Pulmonary artery endothelial cell (primary cell): ENCODE data around the gene SLC5A10. TPM values are rescaled to one million over a fixed set of nuclear protein-coding genes. Genes with fewer than 3 reads are reported as not detected.
"Not testable (repeated sequence)": the region's sequence is repeated elsewhere in the genome, so short reads cannot be mapped to it uniquely, and the experiment has no call there.

Source experiments
- DNase-seq: peaks from one replicate; pipeline ENCODE4 v3.0.0-alpha.2; 2011; ENCODE audit warnings: low read depth, low spot score
- total RNA-seq: library from RNA; depleted of rRNA; stranded (reverse); fragments of >200 nt; gene quantifications from 2 replicates; pipeline ENCODE4 v1.2.3, GENCODE V29; 2014

The SLC5A10 gene
- total RNA-seq, 1 donor from 2014 or later: not detected

- DNase-seq: no peak
Observed at GRCh38 chr17:19017804-19018599, 66.0 kb downstream of the SLC5A10 start.

GRCh38 chr17:19018600-19018950 is 66.6 kb downstream of the SLC5A10 start:
- DNase-seq: no peak

- no peak for DNase-seq
Observed at GRCh38 chr17:19019041-19019941, 67.3 kb downstream of the SLC5A10 start.

- DNase-seq: no peak
Observed at GRCh38 chr17:19020016-19020415, 68.1 kb downstream of the SLC5A10 start.

- DNase-seq: not testable (repeated sequence)
Observed at GRCh38 chr17:19021011-19021621, 69.2 kb downstream of the SLC5A10 start.

- no peak for DNase-seq
Observed at GRCh38 chr17:19021622-19022083, 69.7 kb downstream of the SLC5A10 start.

- no peak for DNase-seq
Observed at GRCh38 chr17:19022128-19022527, 70.2 kb downstream of the SLC5A10 start.

GRCh38 chr17:19022747-19023146 is 70.8 kb downstream of the SLC5A10 start:
- DNase-seq: no peak

- no peak for DNase-seq
Observed at GRCh38 chr17:19023209-19023999, 71.4 kb downstream of the SLC5A10 start.

GRCh38 chr17:19024101-19025078 is 72.4 kb downstream of the SLC5A10 start:
- no peak for DNase-seq

- not testable (repeated sequence) for DNase-seq
Observed at GRCh38 chr17:19028671-19029070, 76.7 kb downstream of the SLC5A10 start.

- not testable (repeated sequence) for DNase-seq
Observed at GRCh38 chr17:19029740-19030139, 77.8 kb downstream of the SLC5A10 start.

- DNase-seq: not testable (repeated sequence)
Observed at GRCh38 chr17:19030771-19031449, 78.9 kb downstream of the SLC5A10 start.

GRCh38 chr17:19031729-19032128 is 79.8 kb downstream of the SLC5A10 start:
- DNase-seq: not testable (repeated sequence)

GRCh38 chr17:19032377-19032988 is 80.5 kb downstream of the SLC5A10 start:
- not testable (repeated sequence) for DNase-seq

- DNase-seq: not testable (repeated sequence)
Observed at GRCh38 chr17:19036186-19036585, 84.2 kb downstream of the SLC5A10 start.

GRCh38 chr17:19037547-19037946 is 85.6 kb downstream of the SLC5A10 start:
- not testable (repeated sequence) for DNase-seq

- not testable (repeated sequence) for DNase-seq
Observed at GRCh38 chr17:19038007-19038406, 86.0 kb downstream of the SLC5A10 start.

GRCh38 chr17:19038730-19039129 is 86.8 kb downstream of the SLC5A10 start:
- not testable (repeated sequence) for DNase-seq
